Mononuclear cell (primary cell): Measurements from ENCODE around the gene PCGF1. TPM values are rescaled to one million over a fixed set of nuclear protein-coding genes. Genes with fewer than 3 reads are reported as not detected.

ENCODE experiments used
- H3K27me3 ChIP-seq: 2 replicates; pipeline ENCODE4 v1.6.0; 2011; ENCODE audit warnings: low read length, control low read depth; ENCODE audit not compliant: insufficient read depth
- H3K4me1 ChIP-seq: 2 replicates; pipeline ENCODE4 v1.5.1; 2011; ENCODE audit warnings: mild to moderate bottlenecking, low read length, control low read depth; ENCODE audit not compliant: insufficient read depth
- H3K4me3 ChIP-seq: 2 replicates; pipeline ENCODE4 v1.5.1; 2011; ENCODE audit warnings: mild to moderate bottlenecking, low read length, moderate library complexity
- H3K9me3 ChIP-seq: 2 replicates; pipeline ENCODE4 v1.5.1; 2011; ENCODE audit warnings: low read depth, mild to moderate bottlenecking, control low read depth, low read length
- total RNA-seq: library from RNA; depleted of rRNA; stranded (reverse); fragments of >200 nt; gene quantifications from one replicate; pipeline ENCODE4 v1.2.3, GENCODE V29; 2012

The PCGF1 gene
- total RNA-seq, 1 donor = 12.1 TPM

GRCh38 chr2:74513605-74514367 lies 6.3 kb upstream of the PCGF1 start:
- H3K4me3 ChIP-seq = no peak overlapping the region

GRCh38 chr2:74512744-74513604 lies 5.5 kb upstream of the PCGF1 start:
- Histone ChIP-seq H3K27me3 (peaks cover 92% of the 10 kb centered on the region), H3K4me1 (peaks cover 42% of the 10 kb centered on the region), H3K9me3 (no peaks in the 10 kb centered on the region), H3K4me3 (no peak overlapping the region)

More at GRCh38 chr2:74513605-74514367, 6.3 kb upstream of the PCGF1 start:
- H3K27me3 ChIP-seq = peaks cover 95% of the 10 kb centered on the region
- H3K4me1 ChIP-seq = peaks cover 37% of the 10 kb centered on the region
- H3K9me3 ChIP-seq = no peaks in the 10 kb centered on the region

GRCh38 chr2:74511104-74511989 lies 3.9 kb upstream of the PCGF1 start:
- no peaks in the 10 kb centered on the region for H3K9me3 ChIP-seq
- H3K27me3 ChIP-seq = peaks cover 76% of the 10 kb centered on the region
- peaks cover 48% of the 10 kb centered on the region for H3K4me1 ChIP-seq
- no peak overlapping the region for H3K4me3 ChIP-seq

- peaks cover 65% of the 10 kb centered on the region for H3K27me3 ChIP-seq
- H3K9me3 ChIP-seq = no peaks in the 10 kb centered on the region
- H3K4me1 ChIP-seq = peaks cover 48% of the 10 kb centered on the region
- no peak overlapping the region for H3K4me3 ChIP-seq
Measured at GRCh38 chr2:74510272-74510671, 2.8 kb upstream of the PCGF1 start.

- Histone ChIP-seq H3K4me1 (peaks cover 50% of the 10 kb centered on the region), H3K4me3 (peak overlapping the region; percentile 86), H3K9me3 (no peaks in the 10 kb centered on the region), H3K27me3 (peaks cover 51% of the 10 kb centered on the region)
Measured at GRCh38 chr2:74507926-74508520, 528 bp upstream of the PCGF1 start.

- H3K4me3 ChIP-seq = no peak overlapping the region
- peaks cover 52% of the 10 kb centered on the region for H3K27me3 ChIP-seq
Measured at GRCh38 chr2:74505448-74506246, 1.8 kb downstream of the PCGF1 start.

GRCh38 chr2:74504591-74504990 lies 2.9 kb downstream of the PCGF1 start:
- Histone ChIP-seq H3K9me3 (no peaks in the 10 kb centered on the region), H3K27me3 (peaks cover 52% of the 10 kb centered on the region), H3K4me3 (no peak overlapping the region), H3K4me1 (peaks cover 67% of the 10 kb centered on the region)

More at GRCh38 chr2:74505448-74506246, 1.8 kb downstream of the PCGF1 start:
- Histone ChIP-seq H3K4me1 (peaks cover 63% of the 10 kb centered on the region), H3K9me3 (no peaks in the 10 kb centered on the region)

GRCh38 chr2:74503506-74504475 lies 3.7 kb downstream of the PCGF1 start:
- H3K4me3 ChIP-seq = peak overlapping the region; percentile 45
- H3K4me1 ChIP-seq = peaks cover 75% of the 10 kb centered on the region
- no peaks in the 10 kb centered on the region for H3K9me3 ChIP-seq
- H3K27me3 ChIP-seq = peaks cover 54% of the 10 kb centered on the region

- peak overlapping the region; percentile 45 for H3K4me3 ChIP-seq
- H3K27me3 ChIP-seq = peaks cover 57% of the 10 kb centered on the region
- H3K9me3 ChIP-seq = no peaks in the 10 kb centered on the region
- peaks cover 77% of the 10 kb centered on the region for H3K4me1 ChIP-seq
Measured at GRCh38 chr2:74502720-74503505, 4.6 kb downstream of the PCGF1 start.

GRCh38 chr2:74502147-74502719 lies 5.3 kb downstream of the PCGF1 start:
- Histone ChIP-seq H3K27me3 (peaks cover 64% of the 10 kb centered on the region), H3K9me3 (no peaks in the 10 kb centered on the region), H3K4me3 (peak overlapping the region; percentile 45), H3K4me1 (peaks cover 82% of the 10 kb centered on the region)

GRCh38 chr2:74501335-74502071 lies 6.0 kb downstream of the PCGF1 start:
- H3K4me3 ChIP-seq = no peak overlapping the region
- H3K4me1 ChIP-seq = peaks cover 76% of the 10 kb centered on the region
- H3K9me3 ChIP-seq = no peaks in the 10 kb centered on the region
- H3K27me3 ChIP-seq = peaks cover 68% of the 10 kb centered on the region
